Measurements from ENCODE around the gene OCLN. TPM values are rescaled to one million over a fixed set of nuclear protein-coding genes. Genes with fewer than 3 reads are reported as not detected.

OCLN gene
- total RNA-seq, 1 donor from 2014 or later = 67.5 TPM

GRCh38 chr5:69497006-69497520 lies 4.5 kb downstream of the OCLN start:
- no peak overlapping the region for H3K4me3 Mint-ChIP-seq
- peaks cover 29% of the 10 kb centered on the region for H3K4me1 ChIP-seq
- no peak for DNase-seq (ENCODE audit: low spot score)
- H3K27me3 Mint-ChIP-seq (ENCODE audit: insufficient read depth, low read depth) = peaks cover 7% of the 10 kb centered on the region
- no peak overlapping the region for H2AFZ ChIP-seq (replicated peaks)
- H3K4me1 Mint-ChIP-seq = peaks cover 5% of the 10 kb centered on the region
- H3K36me3 ChIP-seq = no peaks in the 10 kb centered on the region
- H3K9ac ChIP-seq = no peak overlapping the region
- no peak overlapping the region for H3K27ac Mint-ChIP-seq
- TF ChIP-seq EZH2 (IDR thresholded peaks at IDR 0.05) (no peak), CTCF (IDR thresholded peaks at IDR 0.05) (no peak), EZH2phosphoT487 (IDR thresholded peaks at IDR 0.05) (no peak)
- no peak overlapping the region for H3K27ac ChIP-seq
- no peaks in the 10 kb centered on the region for H3K36me3 Mint-ChIP-seq
- no peaks in the 10 kb centered on the region for H3K9me3 ChIP-seq (ENCODE audit: low read depth)
- H3K9me3 Mint-ChIP-seq = no peaks in the 10 kb centered on the region
- H3K79me2 ChIP-seq (ENCODE audit: low read depth) = peaks cover 92% of the 10 kb centered on the region
- peaks cover 46% of the 10 kb centered on the region for H4K20me1 ChIP-seq (ENCODE audit: low read depth)
- H3K27me3 ChIP-seq = no peaks in the 10 kb centered on the region
- H3F3A ChIP-seq (ENCODE audit: low read depth) = peaks cover 43% of the 10 kb centered on the region
- no peak overlapping the region for H3K4me3 ChIP-seq
- H3K4me2 ChIP-seq = no peak overlapping the region

- Mint-ChIP-seq H3K27ac (no peak overlapping the region), H3K4me3 (no peak overlapping the region), H3K36me3 (no peaks in the 10 kb centered on the region), H3K4me1 (peaks cover 5% of the 10 kb centered on the region), H3K9me3 (no peaks in the 10 kb centered on the region), H3K27me3 (ENCODE audit: insufficient read depth, low read depth) (no peaks in the 10 kb centered on the region)
- Histone ChIP-seq H3K27ac (no peak overlapping the region), H3K36me3 (no peaks in the 10 kb centered on the region), H2AFZ (replicated peaks) (no peak overlapping the region), H3K4me2 (no peak overlapping the region), H4K20me1 (ENCODE audit: low read depth) (peaks cover 59% of the 10 kb centered on the region), H3K4me1 (peaks cover 29% of the 10 kb centered on the region), H3K9ac (no peak overlapping the region), H3K4me3 (no peak overlapping the region), H3K9me3 (ENCODE audit: low read depth) (no peaks in the 10 kb centered on the region), H3F3A (ENCODE audit: low read depth) (peaks cover 32% of the 10 kb centered on the region), H3K79me2 (ENCODE audit: low read depth) (peaks cover 97% of the 10 kb centered on the region), H3K27me3 (no peaks in the 10 kb centered on the region)
- DNase-seq (ENCODE audit: low spot score) = no peak
- TF ChIP-seq EZH2phosphoT487 (IDR thresholded peaks at IDR 0.05) (no peak), EZH2 (IDR thresholded peaks at IDR 0.05) (no peak), CTCF (IDR thresholded peaks at IDR 0.05) (no peak)
Measured at GRCh38 chr5:69498384-69498783, 5.8 kb downstream of the OCLN start.

GRCh38 chr5:69502367-69502766 lies 9.8 kb downstream of the OCLN start:
- Histone ChIP-seq H2AFZ (replicated peaks) (no peak overlapping the region), H3K27me3 (no peaks in the 10 kb centered on the region), H3K9ac (no peak overlapping the region), H4K20me1 (ENCODE audit: low read depth) (peaks cover 55% of the 10 kb centered on the region), H3K4me1 (peaks cover 10% of the 10 kb centered on the region), H3F3A (ENCODE audit: low read depth) (peaks cover 23% of the 10 kb centered on the region), H3K4me3 (no peak overlapping the region), H3K79me2 (ENCODE audit: low read depth) (peaks cover 69% of the 10 kb centered on the region), H3K4me2 (no peak overlapping the region), H3K27ac (no peak overlapping the region), H3K36me3 (no peaks in the 10 kb centered on the region), H3K9me3 (ENCODE audit: low read depth) (no peaks in the 10 kb centered on the region)
- no peaks in the 10 kb centered on the region for H3K27me3 Mint-ChIP-seq (ENCODE audit: insufficient read depth, low read depth)
- DNase-seq (ENCODE audit: low spot score) = no peak
- H3K4me1 Mint-ChIP-seq = peaks cover 5% of the 10 kb centered on the region
- no peaks in the 10 kb centered on the region for H3K9me3 Mint-ChIP-seq
- TF ChIP-seq EZH2phosphoT487 (IDR thresholded peaks at IDR 0.05) (no peak), EZH2 (IDR thresholded peaks at IDR 0.05) (no peak), CTCF (IDR thresholded peaks at IDR 0.05) (no peak)
- H3K27ac Mint-ChIP-seq = no peak overlapping the region
- no peak overlapping the region for H3K4me3 Mint-ChIP-seq
- peaks cover 3% of the 10 kb centered on the region for H3K36me3 Mint-ChIP-seq

Measured in neural progenitor cell (in vitro differentiated cells).